K562 (cell line): ENCODE data around the gene SH3YL1. TPM values are rescaled to one million over a fixed set of nuclear protein-coding genes. Genes with fewer than 3 reads are reported as not detected.

Source experiments
- DEAF1 ChIP-seq: fragments of 450-650 bp; formaldehyde crosslinking; IDR thresholded peaks from 2 replicates; pipeline ENCODE4 v1.4.0; 2020; ENCODE audit warnings: mild to moderate bottlenecking, moderate library complexity
- ELF4 ChIP-seq: fragments of 450-650 bp; formaldehyde crosslinking; IDR thresholded peaks from 2 replicates; pipeline ENCODE4 v1.4.0; 2022; ENCODE audit warnings: missing genetic modification characterization
- PBX2 ChIP-seq, 2 experiments: IDR thresholded peaks in 1 of 2; conservative IDR thresholded peaks in 1 of 2; 2 replicates each; pipeline ENCODE4 v1.6.1; 2016; ENCODE audit warnings: low read depth in 2 of 2, mild to moderate bottlenecking in 1 of 2, missing compliant biosample characterization in 1 of 2, missing genetic modification characterization in 1 of 2, moderate library complexity in 1 of 2
- SRF ChIP-seq, 2 experiments: fragments of 250-450, 450-650 bp in 1 of 2; sonication (Bioruptor Pico) in 1 of 2; sonication (generic) in 1 of 2; formaldehyde crosslinking; IDR thresholded peaks; 2 replicates each; pipeline versions ENCODE4 v1.5.0 to v1.5.1; 2020 to 2022; ENCODE audit warnings: mild to moderate bottlenecking in 1 of 2, missing genetic modification reagents in 1 of 2
- ZNF592 ChIP-seq: fragments of 450-650 bp; IDR thresholded peaks from 2 replicates; pipeline ENCODE4 v1.6.1; 2017; ENCODE audit warnings: antibody characterized with exemption, mild to moderate bottlenecking
- polyA plus RNA-seq, 8 experiments: library from polyadenylated mRNA; depleted of rRNA in 4 of 8; stranded (reverse) in 5 of 8; unstranded in 3 of 8; fragments of >200 nt; fragmentation: Nextera tagmentation in 2 of 8; fragmentation: Illumina TruSeq in 1 of 8; extraction: Ambion mirVana in 2 of 8; extraction: Trizol in 1 of 8; gene quantifications; 2 replicates each; pipeline versions ENCODE4 v1.2.1 to v1.2.3, GENCODE V29; 2011 to 2014; ENCODE audit warnings: inconsistent platforms in 1 of 8, missing spikeins in 1 of 8
- total RNA-seq, 7 experiments: library from RNA; depleted of rRNA in 6 of 7; stranded (reverse); fragments of >200 nt in 6 of 7; fragmentation: Illumina TruSeq in 2 of 7; extraction: Trizol in 2 of 7; gene quantifications; 2 replicates each; pipeline versions ENCODE4 v1.2.1 to v1.2.3, GENCODE V29; 2011 to 2021; ENCODE audit warnings: low replicate concordance in 1 of 7

SH3YL1 gene
- total and polyA plus RNA-seq, 9 of the 15 experiments (the other 6 are each of a cell fraction or from before 2014, with no cell fraction given) = 3.9 to 7.8 (median 5.3) TPM

GRCh38 chr2:199041-199966, 64.5 kb downstream of the SH3YL1 start (continued):
- TF ChIP-seq ZNF592 (no peak), SRF (CRISPR knock-in tag; IDR thresholded peaks at IDR 0.05) (no peak), DEAF1 (CRISPR knock-in tag) (no peak), ELF4 (CRISPR knock-in tag) (no peak), PBX2 (CRISPR knock-in tag; IDR thresholded peaks at IDR 0.05; ENCODE audit: low read depth) (no peak), PBX2 (tag; conservative IDR thresholded peaks at IDR 0.05; ENCODE audit: low read depth) (no peak)
